Upper lobe of left lung (tissue), 4 donors: Measurements from ENCODE around the gene GFI1B.
"Not testable (repeated sequence)": the region's sequence is repeated elsewhere in the genome, so short reads cannot be mapped to it uniquely, and the experiment has no call there.

Experiments used
- EP300 ChIP-seq, 4 donors: sonication (generic); formaldehyde crosslinking; IDR thresholded peaks; one replicate each; pipeline ENCODE4 v1.5.1; 2017; ENCODE audit warnings: antibody characterized with exemption in 4 of 4, control low read depth in 2 of 4
- POLR2A ChIP-seq, 4 donors: fragments of 450-650 bp; IDR thresholded peaks; one replicate each; pipeline ENCODE4 v1.5.1; 2016 to 2017; ENCODE audit warnings: antibody characterized with exemption in 4 of 4, mild to moderate bottlenecking in 2 of 4
- TF ChIP-seq, protein P1 (sequence below), 6 experiments: fragments of 450-650 bp in 4 of 6; fragments of 200-600 bp in 2 of 6; sonication (generic) in 2 of 6; IDR thresholded peaks; one replicate each; pipeline ENCODE4 v1.5.1; 2016 to 2019; ENCODE audit warnings: antibody characterized with exemption in 6 of 6

DNA sequence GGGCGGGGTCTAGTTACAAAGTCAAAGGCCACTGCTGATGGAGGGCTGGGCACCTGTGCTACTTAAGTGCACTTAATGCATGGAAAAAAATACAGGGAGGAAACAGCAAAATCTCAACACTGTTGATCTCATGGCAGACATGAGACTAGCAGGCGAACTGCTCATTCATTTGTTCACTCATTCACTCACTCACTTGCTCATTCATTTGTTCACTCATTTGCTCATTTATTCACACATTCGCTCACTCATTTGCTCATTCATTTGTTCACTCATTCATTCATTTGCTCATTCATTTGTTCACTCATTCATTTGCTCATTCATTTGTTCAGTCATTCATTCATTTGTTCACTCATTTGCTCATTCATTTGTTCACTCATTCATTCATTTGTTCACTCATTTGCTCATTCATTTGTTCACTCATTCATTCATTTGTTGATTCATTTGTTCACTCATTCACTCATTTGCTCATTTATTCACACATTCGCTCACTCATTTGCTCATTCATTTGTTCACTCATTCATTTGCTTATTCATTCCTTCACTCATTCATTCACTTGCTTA, 11.6 kb downstream of the GFI1B start:
- not testable (repeated sequence) for TF ChIP-seq POLR2A, EP300 (IDR thresholded peaks at IDR 0.05)
- TF ChIP-seq, protein P1, sequence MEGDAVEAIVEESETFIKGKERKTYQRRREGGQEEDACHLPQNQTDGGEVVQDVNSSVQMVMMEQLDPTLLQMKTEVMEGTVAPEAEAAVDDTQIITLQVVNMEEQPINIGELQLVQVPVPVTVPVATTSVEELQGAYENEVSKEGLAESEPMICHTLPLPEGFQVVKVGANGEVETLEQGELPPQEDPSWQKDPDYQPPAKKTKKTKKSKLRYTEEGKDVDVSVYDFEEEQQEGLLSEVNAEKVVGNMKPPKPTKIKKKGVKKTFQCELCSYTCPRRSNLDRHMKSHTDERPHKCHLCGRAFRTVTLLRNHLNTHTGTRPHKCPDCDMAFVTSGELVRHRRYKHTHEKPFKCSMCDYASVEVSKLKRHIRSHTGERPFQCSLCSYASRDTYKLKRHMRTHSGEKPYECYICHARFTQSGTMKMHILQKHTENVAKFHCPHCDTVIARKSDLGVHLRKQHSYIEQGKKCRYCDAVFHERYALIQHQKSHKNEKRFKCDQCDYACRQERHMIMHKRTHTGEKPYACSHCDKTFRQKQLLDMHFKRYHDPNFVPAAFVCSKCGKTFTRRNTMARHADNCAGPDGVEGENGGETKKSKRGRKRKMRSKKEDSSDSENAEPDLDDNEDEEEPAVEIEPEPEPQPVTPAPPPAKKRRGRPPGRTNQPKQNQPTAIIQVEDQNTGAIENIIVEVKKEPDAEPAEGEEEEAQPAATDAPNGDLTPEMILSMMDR (IDR thresholded peaks at IDR 0.05): not testable (repeated sequence)
